Adrenal gland (tissue), 12 donors: ENCODE data around the gene PDRG1. TPM values are rescaled to one million over a fixed set of nuclear protein-coding genes. Genes with fewer than 3 reads are reported as not detected.

Source experiments
- DNase-seq, 7 donors: peaks; one replicate each; pipeline ENCODE4 v3.0.0-alpha.2; 2019 to 2020
- H3K27ac ChIP-seq, 5 donors: fragments of 200-600 bp; sonication (generic) in 4 of 5; 1 replicate in 3 of 5; 2 replicates in 2 of 5; pipeline versions ENCODE4 v1.5.1 to v1.8.0; 2016 to 2020; ENCODE audit warnings: mild to moderate bottlenecking in 1 of 5
- H3K27me3 ChIP-seq: fragments of 200-600 bp; 2 replicates; pipeline ENCODE4 v1.8.0; 2021
- H3K36me3 ChIP-seq, 2 donors: fragments of 200-600 bp; replicated peaks in 1 of 2; 1 replicate in 1 of 2; 2 replicates in 1 of 2; pipeline versions ENCODE4 v1.5.1 to v1.8.0; 2018 to 2022
- H3K4me1 ChIP-seq, 2 donors: fragments of 200-600 bp; replicated peaks in 1 of 2; 1 replicate in 1 of 2; 2 replicates in 1 of 2; pipeline versions ENCODE4 v1.5.1 to v1.8.0; 2018 to 2021
- H3K4me3 ChIP-seq, 4 donors: fragments of 200-600 bp; sonication (generic) in 3 of 4; one replicate each; pipeline ENCODE4 v1.5.1; 2016 to 2018
- H3K9me3 ChIP-seq, 3 donors: fragments of 200-600 bp; sonication (generic) in 1 of 3; replicated peaks in 1 of 3; 1 replicate in 2 of 3; 2 replicates in 1 of 3; pipeline versions ENCODE4 v1.5.1 to v1.8.0; 2016 to 2021
- CTCF ChIP-seq, 6 experiments: fragments of 450-650 bp in 4 of 6; fragments of 200-600 bp in 2 of 6; sonication (generic) in 1 of 6; IDR thresholded peaks; 1 replicate in 5 of 6; 2 replicates in 1 of 6; pipeline versions ENCODE4 v1.5.1 to v1.8.0; 2016 to 2021; ENCODE audit warnings: antibody characterized with exemption in 6 of 6, mild to moderate bottlenecking in 2 of 6, moderate library complexity in 1 of 6
- POLR2A ChIP-seq, 2 donors: fragments of 450-650 bp; IDR thresholded peaks; one replicate each; pipeline ENCODE4 v1.6.1; 2017; ENCODE audit warnings: antibody characterized with exemption in 2 of 2, mild to moderate bottlenecking in 2 of 2, moderate library complexity in 1 of 2
- WGBS, 4 donors: extraction: QIAGEN DNeasy Blood & Tissue Kit in 2 of 4; methylation state at CpG; one replicate each; pipeline versions ENCODE4 v1.1.5 to v1.1.7; 2013 to 2017; 5-methylcytosine and 5-hydroxymethylcytosine counted together
- intact Hi-C, 2 donors: fragments of 100-400 bp; cut with DNase I; formaldehyde crosslinking; loops; one replicate each; pipeline versions ENCODE4 v1.14.1 to v1.15.0; 2022 to 2023
- polyA plus RNA-seq, 3 donors: library from polyadenylated mRNA; stranded (reverse); fragments of 200-250 nt in 2 of 3; fragments of 350-450 nt in 1 of 3; fragmentation: Illumina TruSeq in 1 of 3; extraction: RNeasy Lipid Tissue Mini Kit (QIAGEN cat#74804) in 1 of 3; gene quantifications; one replicate each; pipeline ENCODE4 v1.2.3, GENCODE V29; 2013 to 2014
- total RNA-seq, 9 donors: library from RNA; depleted of rRNA in 4 of 9; stranded (reverse); fragments of >200 nt in 4 of 9; fragments of 120-200 nt in 1 of 9; fragmentation: NEBNext Ultra II Directional in 1 of 9; extraction: Animal tissue kit (Norgen Biotek cat#: 25700) in 1 of 9; gene quantifications; one replicate each; pipeline versions ENCODE4 v1.1.0 to v1.2.4, GENCODE V29; 2013 to 2023
- donor health status: healthy with polysubstance abuse.
- donor health status: Bipolar disorder and iron deficiency.
- donor health status: DM: yes; HTN: yes; CAD: no.
- donor health status: DM: no; HTN: no; CAD: no.
- donor health status: DM: no; HTN: no; CAD: no.
- donor health status: DM: yes; HTN: yes; CAD: no.

Gene PDRG1
- total and polyA plus RNA-seq, 12 donors, result 5.1 to 27.5 (median 14.2) TPM

- Histone ChIP-seq H3K4me1 (no peaks in the 10 kb centered on the region), H3K4me3 (no peak overlapping the region), H3K9me3 (no peaks in the 10 kb centered on the region), H3K27ac (no peak overlapping the region), H3K36me3 (no peaks in the 10 kb centered on the region), H3K27me3 (no peaks in the 10 kb centered on the region)
- TF ChIP-seq CTCF (IDR thresholded peaks at IDR 0.05) (no peak), POLR2A (IDR thresholded peaks at IDR 0.05) (no peak)
- 46 to 58% (median 55%) methylated on average over 6 of the region's 6 CpGs for WGBS, 4 donors
- no peak for DNase-seq
- intact Hi-C loops, result no loop called here
These were observed 28.0 kb upstream of the PDRG1 start for GRCh38 chr20:31979713-31980426.

- TF ChIP-seq POLR2A (IDR thresholded peaks at IDR 0.05) (no peak), CTCF (IDR thresholded peaks at IDR 0.05) (no peak)
- Histone ChIP-seq H3K4me3 (no peak overlapping the region), H3K9me3 (no peaks in the 10 kb centered on the region), H3K4me1 (no peaks in the 10 kb centered on the region), H3K27me3 (no peaks in the 10 kb centered on the region), H3K27ac (no peak overlapping the region), H3K36me3 (no peaks in the 10 kb centered on the region)
- WGBS, 4 donors, result 81 to 94% (median 89%) methylated on average over 4 of the region's 4 CpGs
- intact Hi-C loops, result no loop called here
- no peak for DNase-seq
These were observed 25.2 kb upstream of the PDRG1 start for GRCh38 chr20:31977080-31977479.

- Histone ChIP-seq H3K4me3 (no peak overlapping the region), H3K9me3 (no peaks in the 10 kb centered on the region), H3K27ac (no peak overlapping the region), H3K36me3 (no peaks in the 10 kb centered on the region), H3K4me1 (no peaks in the 10 kb centered on the region), H3K27me3 (no peaks in the 10 kb centered on the region)
- 70 to 80% (median 77%) methylated on average over 2 of the region's 2 CpGs for WGBS, 4 donors
- intact Hi-C loops, result no loop called here
- DNase-seq, result no peak
- TF ChIP-seq POLR2A (IDR thresholded peaks at IDR 0.05), result no peak
- TF ChIP-seq CTCF (IDR thresholded peaks at IDR 0.05), result no peak
These were observed 24.0 kb upstream of the PDRG1 start for GRCh38 chr20:31975874-31976273.

- no peaks in the 10 kb centered on the region for H3K27me3 ChIP-seq
- H3K4me1 ChIP-seq, result no peaks in the 10 kb centered on the region
- H3K36me3 ChIP-seq, result no peaks in the 10 kb centered on the region
- no peak for TF ChIP-seq POLR2A (IDR thresholded peaks at IDR 0.05)
- H3K4me3 ChIP-seq, result no peak overlapping the region
- intact Hi-C loops, result no loop called here
- H3K9me3 ChIP-seq, result no peaks in the 10 kb centered on the region
- no peak for DNase-seq
- no peak overlapping the region for H3K27ac ChIP-seq
- 47 to 57% (median 55%) methylated on average over 6 to 10 of the region's 10 CpGs for WGBS, 4 donors
These were observed 23.2 kb upstream of the PDRG1 start for GRCh38 chr20:31974951-31975487.

- no peaks in the 10 kb centered on the region for H3K9me3 ChIP-seq
- H3K27ac ChIP-seq, result no peak overlapping the region
- no peaks in the 10 kb centered on the region for H3K27me3 ChIP-seq
- intact Hi-C loops, result no loop called here
- WGBS, 4 donors, result 76 to 89% (median 85%) methylated on average over 2 of the region's 2 CpGs
- H3K4me1 ChIP-seq, result no peaks in the 10 kb centered on the region
- no peak for TF ChIP-seq POLR2A (IDR thresholded peaks at IDR 0.05)
- TF ChIP-seq CTCF (IDR thresholded peaks at IDR 0.05), result no peak
- H3K4me3 ChIP-seq, result no peak overlapping the region
- DNase-seq, result no peak
- no peaks in the 10 kb centered on the region for H3K36me3 ChIP-seq
These were observed 22.4 kb upstream of the PDRG1 start for GRCh38 chr20:31974296-31974695.
